A549 (cell line): ENCODE measurements around the gene MCTP1.

Source experiments
- CEBPB ChIP-seq, 2 experiments: fragments of >200 bp in 1 of 2; sonication (Bioruptor Twin) in 1 of 2; formaldehyde crosslinking in 1 of 2; IDR thresholded peaks; 2 replicates each; pipeline ENCODE4 v1.6.1; 2012 to 2016
- CTCF ChIP-seq: fragments of >200 bp; sonication (Bioruptor Twin); formaldehyde crosslinking; IDR thresholded peaks from 3 replicates; pipeline ENCODE4 v1.5.1; 2016
- ESRRA ChIP-seq: fragments of 150-350 bp; IDR thresholded peaks from 2 replicates; pipeline ENCODE4 v1.6.1; 2014; ENCODE audit warnings: mild to moderate bottlenecking, low read length, borderline replicate concordance
- MAZ ChIP-seq: fragments of 150-350 bp; IDR thresholded peaks from 2 replicates; pipeline ENCODE4 v1.6.1; 2014; ENCODE audit warnings: antibody characterized with exemption, low read depth, low read length, borderline replicate concordance
- NFE2L2 ChIP-seq: fragments of 150-350 bp; conservative IDR thresholded peaks from 2 replicates; pipeline ENCODE4 v1.6.1; 2014; ENCODE audit warnings: low read length
- NR3C1 ChIP-seq: fragments of >200 bp; sonication (Bioruptor Twin); formaldehyde crosslinking; IDR thresholded peaks from 3 replicates; pipeline ENCODE4 v1.6.1; 2017
- RCOR1 ChIP-seq: fragments of 150-350 bp; IDR thresholded peaks from 2 replicates; pipeline ENCODE4 v1.6.1; 2014; ENCODE audit warnings: antibody characterized with exemption, low read length, low read depth
- RNF2 ChIP-seq: fragments of 200-600 bp; sonication (generic); IDR thresholded peaks from 2 replicates; pipeline ENCODE4 v1.6.1; 2016; ENCODE audit warnings: low read depth, mild to moderate bottlenecking, antibody characterized with exemption, moderate library complexity, borderline replicate concordance

- TF ChIP-seq MAZ (no peak), CEBPB (IDR thresholded peaks at IDR 0.05) (no peak), NFE2L2 (no peak), CTCF (no peak), NR3C1 (no peak), ESRRA (no peak), RNF2 (no peak), RCOR1 (no peak)
Observed at GRCh38 chr5:95130941-95131340, 154.0 kb downstream of the MCTP1 start.
